Lower leg skin (tissue), 3 donors: Measurements from ENCODE around the gene ELF4.

Experiments used
- POLR2A ChIP-seq, 2 donors: fragments of 450-650 bp; IDR thresholded peaks; one replicate each; pipeline ENCODE4 v1.6.1; 2016 to 2017; ENCODE audit warnings: antibody characterized with exemption in 2 of 2, mild to moderate bottlenecking in 1 of 2, moderate library complexity in 1 of 2
- TF ChIP-seq, protein P1 (sequence below), 3 donors: fragments of 450-650 bp; IDR thresholded peaks; one replicate each; pipeline ENCODE4 v1.5.1; 2016; ENCODE audit warnings: antibody characterized with exemption in 3 of 3, mild to moderate bottlenecking in 3 of 3, moderate library complexity in 2 of 3

DNA sequence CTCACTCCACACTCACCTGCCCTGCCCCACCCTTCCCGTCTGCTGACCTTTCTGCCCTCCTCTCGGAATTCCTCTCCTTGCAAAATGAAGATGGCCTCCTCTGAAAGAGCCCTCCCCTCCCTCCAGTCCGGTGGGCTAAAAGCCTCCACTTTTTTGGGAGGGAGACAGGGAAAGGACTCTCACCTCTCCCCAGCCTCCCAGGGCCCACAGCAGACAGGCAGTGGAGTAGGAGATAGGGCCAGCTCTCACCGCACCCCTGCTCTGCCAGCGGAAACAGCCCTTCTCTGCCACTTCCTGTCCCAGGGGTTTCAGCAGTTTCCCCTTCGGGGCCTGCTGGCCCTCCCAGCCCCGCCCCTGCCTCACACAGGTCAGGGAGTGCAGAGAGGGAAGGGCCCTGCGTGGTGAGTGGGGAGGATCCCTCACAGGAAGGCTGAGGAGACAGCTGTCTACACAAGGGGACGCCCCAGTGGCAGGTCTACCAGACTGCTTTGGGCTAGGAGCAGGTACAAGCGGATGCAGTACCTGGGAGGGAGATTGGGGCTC, 18.2 kb downstream of the ELF4 start:
- no peak for TF ChIP-seq POLR2A (IDR thresholded peaks at IDR 0.05)
- TF ChIP-seq, protein P1, sequence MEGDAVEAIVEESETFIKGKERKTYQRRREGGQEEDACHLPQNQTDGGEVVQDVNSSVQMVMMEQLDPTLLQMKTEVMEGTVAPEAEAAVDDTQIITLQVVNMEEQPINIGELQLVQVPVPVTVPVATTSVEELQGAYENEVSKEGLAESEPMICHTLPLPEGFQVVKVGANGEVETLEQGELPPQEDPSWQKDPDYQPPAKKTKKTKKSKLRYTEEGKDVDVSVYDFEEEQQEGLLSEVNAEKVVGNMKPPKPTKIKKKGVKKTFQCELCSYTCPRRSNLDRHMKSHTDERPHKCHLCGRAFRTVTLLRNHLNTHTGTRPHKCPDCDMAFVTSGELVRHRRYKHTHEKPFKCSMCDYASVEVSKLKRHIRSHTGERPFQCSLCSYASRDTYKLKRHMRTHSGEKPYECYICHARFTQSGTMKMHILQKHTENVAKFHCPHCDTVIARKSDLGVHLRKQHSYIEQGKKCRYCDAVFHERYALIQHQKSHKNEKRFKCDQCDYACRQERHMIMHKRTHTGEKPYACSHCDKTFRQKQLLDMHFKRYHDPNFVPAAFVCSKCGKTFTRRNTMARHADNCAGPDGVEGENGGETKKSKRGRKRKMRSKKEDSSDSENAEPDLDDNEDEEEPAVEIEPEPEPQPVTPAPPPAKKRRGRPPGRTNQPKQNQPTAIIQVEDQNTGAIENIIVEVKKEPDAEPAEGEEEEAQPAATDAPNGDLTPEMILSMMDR (IDR thresholded peaks at IDR 0.05) = no peak
